Measurements from ENCODE around the gene HDAC3. TPM values are rescaled to one million over a fixed set of nuclear protein-coding genes. Genes with fewer than 3 reads are reported as not detected.
A peak's percentile ranks its signal among the peaks of the same experiment; 100 is the strongest.
"Not testable (repeated sequence)": the region's sequence is repeated elsewhere in the genome, so short reads cannot be mapped to it uniquely, and the experiment has no call there.

The HDAC3 gene
- total and polyA plus RNA-seq, 12 donors: 27.7 to 43.0 (median 32.7) TPM

GRCh38 chr5:141615991-141616720 is 20.5 kb downstream of the HDAC3 start:
- H3K9me3 ChIP-seq: no peaks in the 10 kb centered on the region
- peaks cover 0 to 78% (median 45%) of the 10 kb centered on the region in 9 donors for H3K4me1 ChIP-seq
- peak overlapping the region in 5 of 10 donors; percentile 2 to 99 (median 97) for H3K4me3 ChIP-seq
- H3K27me3 ChIP-seq: no peaks in the 10 kb centered on the region
- DNase-seq (no peak), ATAC-seq (no peak)
- no peak for TF ChIP-seq CTCF (IDR thresholded peaks at IDR 0.05)
- intact Hi-C loops (cut with DNase I): no loop called here
- H3K36me3 ChIP-seq: peaks cover 0 to 20% (median 9%) of the 10 kb centered on the region in 9 donors
- H3K27ac ChIP-seq: peak overlapping the region in 6 of 10 donors; percentile 0 to 99 (median 97)
- 73 to 75% methylated on average over 9 of the region's 9 CpGs for WGBS, 2 donors

GRCh38 chr5:141613344-141613743 is 23.3 kb downstream of the HDAC3 start:
- Histone ChIP-seq H3K27ac (peak overlapping the region in 3 of 10 donors; percentile 15 to 20 (median 16)), H3K27me3 (no peaks in the 10 kb centered on the region), H3K4me1 (peaks cover 0 to 98% (median 37%) of the 10 kb centered on the region in 9 donors), H3K9me3 (no peaks in the 10 kb centered on the region), H3K4me3 (no peak overlapping the region), H3K36me3 (peaks cover 0 to 5% (median 0%) of the 10 kb centered on the region in 9 donors)
- no peak for DNase-seq
- no peak for TF ChIP-seq CTCF (IDR thresholded peaks at IDR 0.05)
- intact Hi-C loops (cut with DNase I): no loop called here
- ATAC-seq: no peak

- no peak for TF ChIP-seq CTCF (IDR thresholded peaks at IDR 0.05)
- ATAC-seq: no peak
- Histone ChIP-seq H3K9me3 (no peaks in the 10 kb centered on the region), H3K36me3 (peaks cover 0 to 5% (median 0%) of the 10 kb centered on the region in 9 donors), H3K27me3 (no peaks in the 10 kb centered on the region), H3K4me3 (no peak overlapping the region), H3K4me1 (peaks cover 0 to 99% (median 36%) of the 10 kb centered on the region in 9 donors), H3K27ac (no peak overlapping the region)
- WGBS, 2 donors: 86 to 89% methylated on average over 3 of the region's 3 CpGs
- no peak for DNase-seq
- intact Hi-C loops (cut with DNase I): no loop called here
Observed at GRCh38 chr5:141611289-141611688, 25.4 kb downstream of the HDAC3 start.

GRCh38 chr5:141609921-141610320 is 26.7 kb downstream of the HDAC3 start:
- DNase-seq; H3K27me3 ChIP-seq; intact Hi-C loops (cut with DNase I); H3K9me3 ChIP-seq; H3K4me3 ChIP-seq; H3K27ac ChIP-seq; ATAC-seq; H3K36me3 ChIP-seq: not testable (repeated sequence)
- peaks cover 0 to 99% (median 43%) of the 10 kb centered on the region in 9 donors for H3K4me1 ChIP-seq
- 98% methylated on average over 7 of the region's 7 CpGs for WGBS, 2 donors

- TF ChIP-seq CTCF (IDR thresholded peaks at IDR 0.05): no peak
- Histone ChIP-seq H3K4me3 (no peak overlapping the region), H3K27ac (peak overlapping the region in 1 of 10 donors; percentile 44), H3K9me3 (no peaks in the 10 kb centered on the region), H3K36me3 (peaks cover 0 to 5% (median 0%) of the 10 kb centered on the region in 9 donors), H3K27me3 (no peaks in the 10 kb centered on the region), H3K4me1 (peaks cover 0 to 99% (median 49%) of the 10 kb centered on the region in 9 donors)
- 96 to 99% methylated on average over 3 of the region's 3 CpGs for WGBS, 2 donors
- intact Hi-C loops (cut with DNase I): no loop called here
- no peak for ATAC-seq
- DNase-seq: no peak
Observed at GRCh38 chr5:141609044-141609443, 27.6 kb downstream of the HDAC3 start.
